PFSK-1 (cell line): Measurements from ENCODE around the gene KRTAP3-1.

Experiments
- FOXP2 ChIP-seq: optimal IDR thresholded peaks from 2 replicates; pipeline ENCODE3; 2011; ENCODE audit warnings: borderline replicate concordance, control low read depth, inconsistent platforms; ENCODE audit not compliant: insufficient read depth; ENCODE audit errors: extremely low read length, extremely low read depth
- POLR2AphosphoS5 ChIP-seq: IDR thresholded peaks from 2 replicates; pipeline ENCODE4 v1.6.1; 2012; ENCODE audit warnings: low read depth, mild to moderate bottlenecking, control low read depth, low read length, moderate library complexity
- SIN3A ChIP-seq: IDR thresholded peaks from 2 replicates; pipeline ENCODE4 v1.6.1; 2012; ENCODE audit warnings: mild to moderate bottlenecking, low read length, moderate library complexity, borderline replicate concordance; ENCODE audit not compliant: insufficient read depth
- TAF1 ChIP-seq: IDR thresholded peaks from 2 replicates; pipeline ENCODE4 v1.6.1; 2012; ENCODE audit warnings: low read length, control low read depth, borderline replicate concordance; ENCODE audit not compliant: insufficient read depth
- TF ChIP-seq, protein P1 (sequence below), 2 experiments: IDR thresholded peaks; 2 replicates each; pipeline versions ENCODE4 v1.6.1 to v1.8.0; 2011 to 2012; ENCODE audit warnings: low read depth in 2 of 2, low read length in 2 of 2, control low read depth in 1 of 2, inconsistent platforms in 1 of 2, mild to moderate bottlenecking in 1 of 2, moderate library complexity in 1 of 2; ENCODE audit not compliant: insufficient read depth in 1 of 2

Gene KRTAP3-1

DNA sequence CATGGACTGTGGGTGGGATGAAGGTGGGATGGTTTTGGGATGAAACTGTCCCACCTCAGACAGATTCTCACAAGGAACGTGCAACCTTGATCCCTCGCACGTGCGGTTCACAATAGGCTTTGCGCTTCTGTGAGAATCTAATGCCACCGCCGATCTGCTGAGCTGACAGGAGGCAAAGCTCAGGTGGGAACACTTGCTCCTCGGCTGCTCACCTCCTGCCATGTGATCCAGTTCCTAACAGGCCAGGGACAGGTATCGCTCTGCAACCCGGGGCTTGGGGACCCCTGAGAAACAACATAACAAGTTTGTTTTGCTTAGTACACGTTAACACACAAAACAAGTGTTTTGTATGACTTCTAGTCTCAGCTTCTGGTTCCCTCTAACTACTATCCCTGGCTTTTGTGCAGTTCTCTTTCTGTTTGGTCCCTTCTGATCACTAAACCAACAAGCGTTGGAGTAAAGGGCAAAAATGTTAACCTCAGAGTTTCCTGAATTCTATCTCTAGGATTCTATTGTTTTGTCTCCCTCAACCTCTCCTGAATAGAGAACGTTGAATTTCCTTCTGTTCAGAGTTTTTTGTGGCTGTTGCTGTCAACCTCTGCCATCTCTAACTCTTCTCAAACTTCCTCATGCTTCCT is 7.8 kb upstream of the KRTAP3-1 start:
- no peak for TF ChIP-seq TAF1
- TF ChIP-seq FOXP2, result no peak
- no peak for TF ChIP-seq SIN3A
- TF ChIP-seq, protein P1, sequence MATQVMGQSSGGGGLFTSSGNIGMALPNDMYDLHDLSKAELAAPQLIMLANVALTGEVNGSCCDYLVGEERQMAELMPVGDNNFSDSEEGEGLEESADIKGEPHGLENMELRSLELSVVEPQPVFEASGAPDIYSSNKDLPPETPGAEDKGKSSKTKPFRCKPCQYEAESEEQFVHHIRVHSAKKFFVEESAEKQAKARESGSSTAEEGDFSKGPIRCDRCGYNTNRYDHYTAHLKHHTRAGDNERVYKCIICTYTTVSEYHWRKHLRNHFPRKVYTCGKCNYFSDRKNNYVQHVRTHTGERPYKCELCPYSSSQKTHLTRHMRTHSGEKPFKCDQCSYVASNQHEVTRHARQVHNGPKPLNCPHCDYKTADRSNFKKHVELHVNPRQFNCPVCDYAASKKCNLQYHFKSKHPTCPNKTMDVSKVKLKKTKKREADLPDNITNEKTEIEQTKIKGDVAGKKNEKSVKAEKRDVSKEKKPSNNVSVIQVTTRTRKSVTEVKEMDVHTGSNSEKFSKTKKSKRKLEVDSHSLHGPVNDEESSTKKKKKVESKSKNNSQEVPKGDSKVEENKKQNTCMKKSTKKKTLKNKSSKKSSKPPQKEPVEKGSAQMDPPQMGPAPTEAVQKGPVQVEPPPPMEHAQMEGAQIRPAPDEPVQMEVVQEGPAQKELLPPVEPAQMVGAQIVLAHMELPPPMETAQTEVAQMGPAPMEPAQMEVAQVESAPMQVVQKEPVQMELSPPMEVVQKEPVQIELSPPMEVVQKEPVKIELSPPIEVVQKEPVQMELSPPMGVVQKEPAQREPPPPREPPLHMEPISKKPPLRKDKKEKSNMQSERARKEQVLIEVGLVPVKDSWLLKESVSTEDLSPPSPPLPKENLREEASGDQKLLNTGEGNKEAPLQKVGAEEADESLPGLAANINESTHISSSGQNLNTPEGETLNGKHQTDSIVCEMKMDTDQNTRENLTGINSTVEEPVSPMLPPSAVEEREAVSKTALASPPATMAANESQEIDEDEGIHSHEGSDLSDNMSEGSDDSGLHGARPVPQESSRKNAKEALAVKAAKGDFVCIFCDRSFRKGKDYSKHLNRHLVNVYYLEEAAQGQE (IDR thresholded peaks at IDR 0.05; ENCODE audit: insufficient read depth in 1 of 2, low read depth in 2 of 2, low read length in 2 of 2), result no peak
- TF ChIP-seq POLR2AphosphoS5, result no peak

DNA sequence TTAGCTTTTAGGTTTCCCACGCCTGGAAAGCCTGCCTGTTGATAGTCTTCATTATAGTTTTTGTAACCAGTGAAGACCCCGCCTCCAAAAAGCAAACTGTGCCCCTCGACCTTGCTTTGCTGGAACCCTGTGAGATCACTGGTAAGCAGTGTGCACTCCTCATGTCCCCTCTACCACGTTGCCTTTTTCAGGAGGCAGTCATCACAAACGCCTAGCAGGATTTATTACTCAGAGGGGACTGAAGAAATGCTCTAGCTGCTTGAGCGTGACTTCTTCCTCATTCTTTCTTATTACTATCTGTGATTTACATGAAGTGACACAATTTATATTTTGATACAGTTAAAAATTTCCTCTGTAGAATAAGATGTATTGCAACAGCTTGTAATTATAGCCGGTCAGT is 6.5 kb upstream of the KRTAP3-1 start:
- TF ChIP-seq FOXP2 (no peak), TAF1 (no peak), POLR2AphosphoS5 (no peak), SIN3A (no peak)

DNA sequence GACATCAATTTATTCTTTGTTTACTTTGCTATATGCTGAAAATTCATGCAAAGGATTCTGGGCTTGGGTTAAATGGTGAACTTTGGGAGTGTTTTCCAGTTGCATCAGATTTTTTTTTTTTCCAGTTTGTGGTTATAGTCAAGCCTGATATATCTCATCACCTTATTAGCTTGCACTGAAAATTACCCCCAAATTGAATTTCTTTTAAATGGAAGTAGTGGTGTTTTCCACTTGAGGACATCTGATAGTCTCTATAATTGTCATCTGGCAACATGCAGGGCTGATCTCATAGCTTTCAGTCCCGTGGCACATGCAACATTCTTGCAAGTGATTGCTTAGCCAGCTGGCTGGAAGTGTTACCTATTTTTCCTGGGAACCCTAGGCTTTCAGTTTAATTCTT is 4.7 kb upstream of the KRTAP3-1 start:
- TF ChIP-seq TAF1 (no peak), POLR2AphosphoS5 (no peak), FOXP2 (no peak), SIN3A (no peak)
- TF ChIP-seq, protein P1 (IDR thresholded peaks at IDR 0.05; ENCODE audit: insufficient read depth in 1 of 2, low read depth in 2 of 2, low read length in 2 of 2), result no peak

DNA sequence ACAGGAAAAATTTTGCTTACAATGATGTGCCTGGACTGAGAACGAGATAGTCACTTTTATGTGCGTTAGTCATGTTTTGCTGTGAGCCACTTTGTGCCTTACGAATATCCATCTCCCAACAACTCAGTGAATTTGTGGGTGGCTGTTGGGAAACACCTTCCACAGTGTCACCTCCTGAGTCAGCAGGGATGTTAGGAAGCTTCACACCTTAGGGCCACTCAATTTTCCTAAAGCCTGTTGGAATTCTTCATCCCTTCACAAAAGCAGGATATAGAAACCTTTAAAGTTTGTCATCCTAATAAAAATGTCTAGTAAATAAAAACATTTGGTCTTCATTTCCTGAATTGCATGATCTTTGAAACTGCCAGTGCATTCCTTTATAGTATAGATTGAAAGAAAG is 4.3 kb upstream of the KRTAP3-1 start:
- no peak for TF ChIP-seq TAF1
- no peak for TF ChIP-seq SIN3A
- TF ChIP-seq POLR2AphosphoS5, result no peak
- TF ChIP-seq FOXP2, result no peak
- TF ChIP-seq, protein P1 (IDR thresholded peaks at IDR 0.05; ENCODE audit: insufficient read depth in 1 of 2, low read depth in 2 of 2, low read length in 2 of 2), result no peak

DNA sequence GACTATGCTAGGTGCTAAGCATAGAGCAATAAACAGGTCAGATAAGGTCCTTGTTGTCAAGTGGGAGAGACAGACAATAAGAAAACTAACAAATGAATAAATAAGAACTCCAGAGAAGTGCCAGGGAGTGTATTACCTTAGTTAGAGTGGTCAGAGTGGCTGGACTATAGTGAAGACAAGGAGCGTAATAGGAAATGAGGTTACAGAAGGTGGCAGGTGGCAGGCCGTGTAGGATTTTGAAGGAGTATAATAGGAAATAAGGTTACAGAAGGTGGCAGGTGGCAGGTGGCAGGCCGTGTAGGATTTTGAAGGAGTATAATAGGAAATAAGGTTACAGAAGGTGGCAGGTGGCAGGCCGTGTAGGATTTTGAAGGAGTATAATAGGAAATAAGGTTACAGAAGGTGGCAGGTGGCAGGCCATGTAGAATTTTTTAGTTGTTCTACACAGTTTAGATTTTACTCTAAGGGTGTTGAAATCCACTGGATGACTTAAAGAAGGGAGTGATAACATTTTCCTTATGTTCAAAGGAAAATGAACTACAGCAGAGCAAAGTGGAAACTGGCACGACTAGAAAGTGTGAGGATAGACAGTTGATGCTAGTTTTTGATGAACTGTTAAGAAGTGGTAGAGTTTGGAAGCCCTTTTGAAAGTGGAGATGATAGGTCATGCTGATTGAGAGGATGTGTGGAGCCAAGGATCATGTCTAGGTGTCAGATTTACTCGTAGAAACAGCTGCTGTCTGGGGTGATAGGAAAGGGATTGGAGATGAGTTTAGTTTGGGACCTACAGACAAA is 3.6 kb upstream of the KRTAP3-1 start:
- TF ChIP-seq POLR2AphosphoS5 (no peak), FOXP2 (no peak), SIN3A (no peak), TAF1 (no peak)
- TF ChIP-seq, protein P1 (IDR thresholded peaks at IDR 0.05; ENCODE audit: insufficient read depth in 1 of 2, low read depth in 2 of 2, low read length in 2 of 2), result no peak
